HG03045 (cell line): ENCODE results near the gene ADGRA1.

ENCODE experiments used
- ATAC-seq: cut with Tn5 transposase; IDR thresholded peaks from one replicate; pipeline ENCODE4 v1.9.1; 2021; ENCODE audit warnings: mild to moderate bottlenecking, moderate library complexity; ENCODE audit not compliant: unreplicated experiment

Gene ADGRA1

GRCh38 chr10:133094286-133094685 is 6.6 kb downstream of the ADGRA1 start:
- no peak for ATAC-seq

GRCh38 chr10:133094866-133095265 is 7.1 kb downstream of the ADGRA1 start:
- no peak for ATAC-seq

- ATAC-seq: no peak
Observed at GRCh38 chr10:133095586-133095985, 7.9 kb downstream of the ADGRA1 start.

- no peak for ATAC-seq
Observed at GRCh38 chr10:133096616-133097269, 9.0 kb downstream of the ADGRA1 start.

- ATAC-seq: no peak
Observed at GRCh38 chr10:133097418-133097817, 9.7 kb downstream of the ADGRA1 start.

GRCh38 chr10:133097961-133098360 is 10.2 kb downstream of the ADGRA1 start:
- no peak for ATAC-seq

- no peak for ATAC-seq
Observed at GRCh38 chr10:133098426-133099124, 10.9 kb downstream of the ADGRA1 start.

- ATAC-seq: no peak
Observed at GRCh38 chr10:133099571-133099970, 11.8 kb downstream of the ADGRA1 start.

GRCh38 chr10:133100186-133100585 is 12.5 kb downstream of the ADGRA1 start:
- ATAC-seq: no peak

GRCh38 chr10:133100706-133101415 is 13.1 kb downstream of the ADGRA1 start:
- ATAC-seq: no peak

- no peak for ATAC-seq
Observed at GRCh38 chr10:133101416-133101810, 13.7 kb downstream of the ADGRA1 start.

GRCh38 chr10:133102415-133103095 is 14.8 kb downstream of the ADGRA1 start:
- no peak for ATAC-seq

- no peak for ATAC-seq
Observed at GRCh38 chr10:133103311-133103910, 15.7 kb downstream of the ADGRA1 start.

GRCh38 chr10:133104068-133104962 is 16.6 kb downstream of the ADGRA1 start:
- ATAC-seq: no peak

GRCh38 chr10:133104963-133105640 is 17.4 kb downstream of the ADGRA1 start:
- no peak for ATAC-seq

- ATAC-seq: no peak
Observed at GRCh38 chr10:133105686-133106390, 18.1 kb downstream of the ADGRA1 start.

GRCh38 chr10:133106516-133106915 is 18.8 kb downstream of the ADGRA1 start:
- ATAC-seq: no peak

- ATAC-seq: no peak
Observed at GRCh38 chr10:133107442-133107841, 19.7 kb downstream of the ADGRA1 start.

- no peak for ATAC-seq
Observed at GRCh38 chr10:133109711-133110110, 22.0 kb downstream of the ADGRA1 start.
